PC-3 (cell line): Measurements from ENCODE around the gene TAGLN3. TPM values are rescaled to one million over a fixed set of nuclear protein-coding genes. Genes with fewer than 3 reads are reported as not detected.

ENCODE experiments used
- ATAC-seq: fragments of 200-7000 bp; cut with Tn5 transposase; 2 replicates; pipeline ENCODE4 v1.9.1; 2020; ENCODE audit warnings: mild to moderate bottlenecking, moderate library complexity
- BruUV-seq: library from RNA; stranded (reverse); fragments of 400-500 nt; replicated peaks from 2 replicates; lab custom pipeline; 2021; lab: Mats Ljungman, UMichigan
- CTCF ChIA-PET: fragments of 300-600 bp; sonication (Branson Sonifier 250); formaldehyde crosslinking; loops from one replicate; lab custom pipeline; 2022; ENCODE audit warnings: antibody characterized with exemption; lab: Charles Lee
- POLR2A ChIA-PET: fragments of 300-600 bp; sonication (Branson Sonifier 250); formaldehyde crosslinking; loops from one replicate; lab custom pipeline; 2022; ENCODE audit warnings: antibody characterized with exemption; ENCODE audit not compliant: unreplicated experiment; lab: Charles Lee
- DNase-seq: peaks from one replicate; pipeline ENCODE4 v3.0.0-alpha.2; 2015
- H2AFZ ChIP-seq: fragments of 300-600 bp; sonication (generic); 2 replicates; pipeline ENCODE4 v1.6.0; 2016; ENCODE audit warnings: antibody characterized with exemption, low read length
- H3F3A ChIP-seq: fragments of 300-600 bp; sonication (generic); one replicate; pipeline ENCODE4 v1.6.0; 2017; ENCODE audit warnings: antibody characterized with exemption, low read length, control low read depth, mild to moderate bottlenecking; ENCODE audit not compliant: unreplicated experiment
- H3K27ac ChIP-seq: fragments of 300-600 bp; sonication (generic); 2 replicates; pipeline ENCODE4 v1.5.1; 2016; ENCODE audit warnings: mild to moderate bottlenecking, low read length
- H3K27me3 ChIP-seq: fragments of 300-600 bp; sonication (generic); 2 replicates; pipeline ENCODE4 v1.6.1; 2016; ENCODE audit warnings: low read length, mixed read lengths
- H3K36me3 ChIP-seq: fragments of 300-600 bp; sonication (generic); 2 replicates; pipeline ENCODE4 v1.6.1; 2016; ENCODE audit warnings: low read depth, mixed run types, low read length, mixed read lengths
- H3K4me1 ChIP-seq: fragments of 300-600 bp; sonication (generic); 2 replicates; pipeline ENCODE4 v1.5.1; 2016; ENCODE audit warnings: low read length; ENCODE audit not compliant: insufficient read depth
- H3K4me2 ChIP-seq: fragments of 300-600 bp; sonication (generic); 2 replicates; pipeline ENCODE4 v1.6.0; 2016; ENCODE audit warnings: low read length
- H3K4me3 ChIP-seq: fragments of 300-600 bp; sonication (generic); 2 replicates; pipeline ENCODE4 v1.5.1; 2016; ENCODE audit warnings: mild to moderate bottlenecking, low read length, mixed read lengths
- H3K79me2 ChIP-seq: fragments of 300-600 bp; sonication (generic); 2 replicates; pipeline ENCODE4 v1.6.1; 2017; ENCODE audit warnings: low read length, mixed read lengths
- H3K9ac ChIP-seq: fragments of 300-600 bp; sonication (generic); 2 replicates; pipeline ENCODE4 v1.6.0; 2016; ENCODE audit warnings: mild to moderate bottlenecking, low read length
- H3K9me2 ChIP-seq: fragments of 300-600 bp; sonication (generic); replicated peaks from 2 replicates; pipeline ENCODE4 v1.6.1; 2016; ENCODE audit warnings: mixed run types, low read length, mixed read lengths
- H3K9me3 ChIP-seq: fragments of 300-600 bp; sonication (generic); 2 replicates; pipeline ENCODE4 v1.6.1; 2016; ENCODE audit warnings: low read length, mixed read lengths
- H4K20me1 ChIP-seq: fragments of 300-600 bp; sonication (generic); 2 replicates; pipeline ENCODE4 v1.6.1; 2016; ENCODE audit warnings: low read length, mixed read lengths
- CTCF ChIP-seq: fragments of 300-600 bp; sonication (generic); conservative IDR thresholded peaks from 2 replicates; pipeline ENCODE4 v1.5.1; 2017; ENCODE audit warnings: antibody characterized with exemption, low read depth, mild to moderate bottlenecking, low read length
- EZH2 ChIP-seq: fragments of 300-600 bp; sonication (generic); IDR thresholded peaks from one replicate; pipeline ENCODE4 v1.6.1; 2017; ENCODE audit warnings: antibody characterized with exemption, mild to moderate bottlenecking, low read length; ENCODE audit not compliant: unreplicated experiment
- EZH2phosphoT487 ChIP-seq: fragments of 300-600 bp; sonication (generic); IDR thresholded peaks from 2 replicates; pipeline ENCODE4 v1.6.1; 2018; ENCODE audit warnings: mild to moderate bottlenecking, antibody characterized with exemption, low read length, borderline replicate concordance
- intact Hi-C: fragments of 100-400 bp; cut with micrococcal nuclease; formaldehyde crosslinking; loops from 2 replicates; pipeline ENCODE4 v1.9.0; 2023
- total RNA-seq: library from RNA; depleted of rRNA; stranded (reverse); fragments of >200 nt; gene quantifications from 2 replicates; pipeline ENCODE4 v1.2.3, GENCODE V29; 2014

The TAGLN3 gene
- total RNA-seq, 1 experiment from 2014 or later: 4.3 TPM

DNA sequence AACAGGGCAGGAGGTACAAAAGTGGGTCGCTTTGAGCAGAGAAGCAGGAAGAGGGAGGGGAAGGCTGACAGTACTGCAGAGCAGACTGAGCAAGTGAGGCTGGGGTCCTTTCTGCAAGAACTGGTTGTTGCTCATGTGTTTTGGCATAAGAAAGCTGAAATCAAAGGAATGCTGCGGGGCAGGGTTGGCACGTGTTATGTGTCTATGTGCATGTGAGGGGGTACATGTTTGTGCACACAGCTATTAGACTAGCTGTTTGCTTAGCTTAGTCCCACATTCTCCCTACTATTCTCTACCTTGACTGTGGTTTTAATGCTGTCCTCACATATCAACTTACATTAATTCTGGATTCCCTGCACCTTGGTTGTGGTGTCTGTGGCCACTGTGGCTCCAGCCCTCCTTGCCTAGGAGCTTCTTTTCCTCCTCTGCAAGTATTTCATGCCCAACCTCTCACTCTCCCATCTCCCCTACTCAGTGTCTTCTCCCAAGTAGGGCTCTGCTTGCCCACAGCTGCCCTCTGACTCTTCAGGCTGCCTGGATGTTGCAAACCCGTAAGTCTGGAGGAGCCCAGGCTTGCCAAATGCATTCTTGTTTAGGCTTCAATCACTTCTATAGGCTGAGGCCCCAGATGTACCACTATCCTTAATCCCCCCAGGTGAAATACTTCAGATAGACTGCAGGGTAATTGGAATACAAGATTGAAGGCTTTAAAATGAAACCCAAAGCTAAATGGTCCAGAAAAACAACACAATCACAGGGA, 4.8 kb downstream of the TAGLN3 start:
- DNase-seq (no peak), ATAC-seq (no peak)
- TF ChIP-seq EZH2 (no peak), EZH2phosphoT487 (no peak), CTCF (no peak)
- Histone ChIP-seq H3K4me3 (no peak overlapping the region), H3K9me2 (no peaks in the 10 kb centered on the region), H3F3A (peaks cover 4% of the 10 kb centered on the region), H3K4me1 (peaks cover 52% of the 10 kb centered on the region), H2AFZ (no peak overlapping the region), H3K9ac (no peak overlapping the region), H3K4me2 (no peak overlapping the region), H3K9me3 (no peaks in the 10 kb centered on the region), H3K36me3 (no peaks in the 10 kb centered on the region), H3K79me2 (no peaks in the 10 kb centered on the region), H4K20me1 (no peaks in the 10 kb centered on the region), H3K27me3 (no peaks in the 10 kb centered on the region), H3K27ac (peak overlapping the region; percentile 66; the same call in 1 of the 2 replicates)
- ChIA-PET CTCF (interaction anchor here (1.1 kb wide), 1 partner anchor 10 kb away, joined by 4 read pairs; no protein-coding TSS in a partner anchor), POLR2A (no interaction called here)
- intact Hi-C loops: no loop called here
- BruUV-seq: no TSS peak

DNA sequence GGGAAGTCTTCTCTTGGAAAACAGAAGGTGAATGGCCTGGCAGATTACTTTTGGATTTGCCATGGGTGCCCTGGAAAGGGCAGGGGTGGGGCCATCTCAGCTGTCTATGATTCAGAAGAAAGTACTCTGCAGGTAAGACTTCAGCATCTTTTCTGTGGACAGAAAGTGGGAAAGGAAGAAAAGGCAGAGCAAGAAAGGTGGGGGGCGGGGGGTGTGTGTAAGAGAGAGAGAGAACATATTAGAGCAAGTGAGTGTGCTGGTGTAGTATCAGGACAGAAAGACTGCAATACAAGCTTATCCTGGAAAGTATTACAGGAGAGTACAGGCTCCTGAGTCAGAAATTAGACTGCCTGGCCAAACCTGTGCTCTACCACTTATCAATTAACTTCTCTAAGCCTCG, 5.5 kb downstream of the TAGLN3 start:
- Histone ChIP-seq H3K9me2 (no peaks in the 10 kb centered on the region), H4K20me1 (no peaks in the 10 kb centered on the region), H3F3A (peaks cover 4% of the 10 kb centered on the region), H3K27ac (no peak overlapping the region), H3K27me3 (no peaks in the 10 kb centered on the region), H3K4me1 (peaks cover 52% of the 10 kb centered on the region), H3K9ac (no peak overlapping the region), H2AFZ (no peak overlapping the region), H3K4me2 (no peak overlapping the region), H3K36me3 (no peaks in the 10 kb centered on the region), H3K4me3 (no peak overlapping the region), H3K9me3 (no peaks in the 10 kb centered on the region), H3K79me2 (no peaks in the 10 kb centered on the region)
- TF ChIP-seq CTCF: no peak
- no peak for TF ChIP-seq EZH2
- no peak for TF ChIP-seq EZH2phosphoT487
- intact Hi-C loops: no loop called here
- no TSS peak for BruUV-seq
- DNase-seq (peak; percentile 28), ATAC-seq (no peak)
- ChIA-PET CTCF (interaction anchor here (1.1 kb wide), 1 partner anchor 10 kb away, joined by 4 read pairs; no protein-coding TSS in a partner anchor), POLR2A (no interaction called here)

DNA sequence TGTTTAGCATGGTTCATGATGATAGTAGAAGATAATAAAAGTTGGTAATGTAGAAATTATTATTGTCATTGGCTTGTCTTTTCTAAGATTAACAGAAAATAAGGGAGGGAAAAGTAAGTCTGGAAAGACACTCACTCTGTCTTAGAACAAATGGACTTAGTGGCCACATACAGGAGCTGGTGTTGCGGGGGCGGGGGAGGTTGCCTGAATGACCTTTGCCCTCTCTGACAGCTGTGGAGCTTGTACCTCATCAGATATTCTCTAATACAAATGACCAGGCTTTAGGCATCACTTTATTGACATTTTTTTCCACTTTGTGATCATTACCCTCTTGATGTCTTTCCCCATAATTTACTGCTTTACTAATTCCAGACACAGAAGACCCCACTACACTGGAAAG, 5.9 kb downstream of the TAGLN3 start:
- no peak for ATAC-seq
- Histone ChIP-seq H3K9me2 (no peaks in the 10 kb centered on the region), H2AFZ (no peak overlapping the region), H3K36me3 (no peaks in the 10 kb centered on the region), H3K9ac (no peak overlapping the region), H3K27me3 (no peaks in the 10 kb centered on the region), H3K4me2 (no peak overlapping the region), H3K4me1 (peaks cover 52% of the 10 kb centered on the region), H3K9me3 (no peaks in the 10 kb centered on the region), H4K20me1 (no peaks in the 10 kb centered on the region), H3K4me3 (no peak overlapping the region), H3K79me2 (no peaks in the 10 kb centered on the region), H3F3A (peaks cover 4% of the 10 kb centered on the region), H3K27ac (no peak overlapping the region)
- intact Hi-C loops: no loop called here
- TF ChIP-seq EZH2phosphoT487 (no peak), CTCF (no peak), EZH2 (no peak)
- CTCF ChIA-PET: interaction anchor here (1.1 kb wide), 1 partner anchor 9 kb away, joined by 4 read pairs; no protein-coding TSS in a partner anchor
- POLR2A ChIA-PET: no interaction called here
- DNase-seq: no peak
- BruUV-seq: no TSS peak
